ENCODE measurements around the gene TFR2.

GRCh38 chr7:100573691-100574361, 67.5 kb downstream of the TFR2 start, which contains the start of gene SAP25:
- TF ChIP-seq CTCF (IDR thresholded peaks at IDR 0.05) (peak; percentile 22), EZH2 (IDR thresholded peaks at IDR 0.05) (no peak)

All from neural progenitor cell (in vitro differentiated cells).